Osteocyte (in vitro differentiated cells): Measurements from ENCODE around the gene USP40. TPM values are rescaled to one million over a fixed set of nuclear protein-coding genes. Genes with fewer than 3 reads are reported as not detected.

Experiments used
- DNase-seq: peaks from one replicate; pipeline ENCODE4 v3.0.0; 2021; ENCODE audit warnings: mixed read lengths; ENCODE audit not compliant: unreplicated experiment; ENCODE audit errors: extremely low spot score
- H3K27ac Mint-ChIP-seq: one replicate; pipeline ENCODE4 v1.8.0; 2021; ENCODE audit warnings: mild to moderate bottlenecking, mixed read lengths; ENCODE audit not compliant: unreplicated experiment
- H3K27me3 Mint-ChIP-seq: one replicate; pipeline ENCODE4 v1.8.0; 2021; ENCODE audit warnings: mixed read lengths; ENCODE audit not compliant: unreplicated experiment
- H3K36me3 Mint-ChIP-seq: one replicate; pipeline ENCODE4 v1.8.0; 2021; ENCODE audit warnings: mixed read lengths; ENCODE audit not compliant: unreplicated experiment
- H3K4me1 Mint-ChIP-seq: one replicate; pipeline ENCODE4 v1.8.0; 2021; ENCODE audit warnings: mixed read lengths; ENCODE audit not compliant: unreplicated experiment
- H3K4me3 Mint-ChIP-seq: one replicate; pipeline ENCODE4 v1.8.0; 2021; ENCODE audit warnings: mild to moderate bottlenecking, moderate library complexity, mixed read lengths; ENCODE audit not compliant: unreplicated experiment
- H3K9me3 Mint-ChIP-seq: one replicate; pipeline ENCODE4 v1.8.0; 2021; ENCODE audit warnings: mixed read lengths; ENCODE audit not compliant: unreplicated experiment
- total RNA-seq: library from RNA; stranded (reverse); gene quantifications from 2 replicates; pipeline ENCODE4 v1.2.1, GENCODE V29; 2021
- TF ChIP-seq, protein P1 (sequence below): fragments of 200-600 bp; sonication (generic); IDR thresholded peaks from 2 replicates; pipeline ENCODE4 v1.5.0; 2021; ENCODE audit warnings: antibody characterized with exemption, mild to moderate bottlenecking, moderate library complexity

Gene USP40
- total RNA-seq, 1 donor from 2014 or later, result 36.4 TPM

DNA sequence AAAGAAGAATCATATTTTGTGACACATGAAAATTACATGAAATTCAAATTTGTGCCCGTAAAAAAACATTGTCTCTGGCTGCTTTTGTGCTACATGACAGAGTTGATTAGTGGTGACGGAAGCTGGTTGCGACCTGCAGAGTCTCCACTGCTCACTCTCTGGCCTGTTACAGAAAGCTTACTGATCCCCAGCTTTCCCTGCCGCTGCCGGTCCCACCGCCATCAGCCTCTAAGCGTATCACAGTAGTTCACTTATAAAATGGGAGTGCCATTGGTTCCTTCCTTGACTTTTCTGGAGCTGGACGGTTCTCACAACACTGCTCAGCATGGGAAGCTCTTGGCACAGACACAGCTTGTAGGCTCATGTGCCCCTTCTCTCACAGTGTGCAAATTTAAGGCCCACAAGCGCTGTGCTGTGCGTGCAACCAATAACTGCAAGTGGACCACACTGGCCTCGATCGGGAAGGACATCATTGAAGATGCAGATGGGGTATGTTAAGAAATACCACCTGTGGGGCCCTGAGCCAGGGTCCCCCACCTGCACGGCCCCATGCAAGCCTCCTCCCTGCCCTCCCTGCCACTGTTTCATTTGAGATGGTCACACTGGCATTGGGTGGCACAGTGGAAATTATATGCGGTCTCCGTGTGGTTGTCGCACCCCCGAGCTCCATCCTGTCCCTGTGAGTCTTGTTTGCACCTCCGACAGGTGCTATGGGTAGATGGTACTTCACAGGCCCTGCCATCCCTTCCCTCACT lies 131.0 kb downstream of the USP40 start:
- Mint-ChIP-seq H3K4me3 (no peak overlapping the region), H3K4me1 (peaks cover 8% of the 10 kb centered on the region), H3K27me3 (no peaks in the 10 kb centered on the region), H3K27ac (no peak overlapping the region), H3K9me3 (peaks cover 6% of the 10 kb centered on the region), H3K36me3 (peaks cover 31% of the 10 kb centered on the region)
- DNase-seq, result peak; percentile 64
- TF ChIP-seq, protein P1, sequence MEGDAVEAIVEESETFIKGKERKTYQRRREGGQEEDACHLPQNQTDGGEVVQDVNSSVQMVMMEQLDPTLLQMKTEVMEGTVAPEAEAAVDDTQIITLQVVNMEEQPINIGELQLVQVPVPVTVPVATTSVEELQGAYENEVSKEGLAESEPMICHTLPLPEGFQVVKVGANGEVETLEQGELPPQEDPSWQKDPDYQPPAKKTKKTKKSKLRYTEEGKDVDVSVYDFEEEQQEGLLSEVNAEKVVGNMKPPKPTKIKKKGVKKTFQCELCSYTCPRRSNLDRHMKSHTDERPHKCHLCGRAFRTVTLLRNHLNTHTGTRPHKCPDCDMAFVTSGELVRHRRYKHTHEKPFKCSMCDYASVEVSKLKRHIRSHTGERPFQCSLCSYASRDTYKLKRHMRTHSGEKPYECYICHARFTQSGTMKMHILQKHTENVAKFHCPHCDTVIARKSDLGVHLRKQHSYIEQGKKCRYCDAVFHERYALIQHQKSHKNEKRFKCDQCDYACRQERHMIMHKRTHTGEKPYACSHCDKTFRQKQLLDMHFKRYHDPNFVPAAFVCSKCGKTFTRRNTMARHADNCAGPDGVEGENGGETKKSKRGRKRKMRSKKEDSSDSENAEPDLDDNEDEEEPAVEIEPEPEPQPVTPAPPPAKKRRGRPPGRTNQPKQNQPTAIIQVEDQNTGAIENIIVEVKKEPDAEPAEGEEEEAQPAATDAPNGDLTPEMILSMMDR, result no peak

DNA sequence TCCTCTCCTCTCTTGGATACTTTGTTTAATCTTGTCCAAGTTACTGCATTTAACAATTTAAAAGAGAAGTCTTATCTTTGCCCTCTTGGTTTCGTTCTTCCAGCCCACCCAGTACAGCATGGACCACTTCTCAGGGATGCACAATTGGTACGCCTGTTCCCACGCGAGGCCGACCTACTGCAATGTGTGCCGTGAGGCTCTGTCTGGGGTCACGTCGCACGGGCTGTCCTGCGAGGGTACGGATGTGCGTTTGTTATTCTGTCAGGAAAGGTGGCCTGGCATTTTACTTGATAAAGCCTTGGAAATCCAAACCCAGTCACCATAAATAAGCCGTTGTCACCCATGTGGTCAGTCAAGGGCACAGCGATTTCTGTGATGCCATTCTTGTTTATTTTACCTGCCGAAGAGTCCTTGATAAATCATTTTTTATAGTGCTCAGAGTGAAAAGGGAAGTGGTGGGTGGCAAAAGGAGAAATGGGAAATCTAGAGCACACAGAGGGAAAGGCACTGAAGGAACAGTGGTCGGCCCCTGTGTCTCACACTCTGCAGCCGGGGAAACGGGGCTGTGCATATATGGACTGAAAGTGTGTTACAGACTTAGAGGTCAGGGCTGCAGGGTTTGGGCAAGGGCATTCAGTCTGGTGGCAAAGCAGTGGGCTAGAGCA lies 131.8 kb downstream of the USP40 start:
- Mint-ChIP-seq H3K9me3 (peaks cover 6% of the 10 kb centered on the region), H3K4me3 (no peak overlapping the region), H3K27ac (peak overlapping the region; percentile 27), H3K4me1 (peaks cover 15% of the 10 kb centered on the region), H3K36me3 (peaks cover 29% of the 10 kb centered on the region), H3K27me3 (no peaks in the 10 kb centered on the region)
- TF ChIP-seq, protein P1, result no peak
- DNase-seq, result peak; percentile 53

DNA sequence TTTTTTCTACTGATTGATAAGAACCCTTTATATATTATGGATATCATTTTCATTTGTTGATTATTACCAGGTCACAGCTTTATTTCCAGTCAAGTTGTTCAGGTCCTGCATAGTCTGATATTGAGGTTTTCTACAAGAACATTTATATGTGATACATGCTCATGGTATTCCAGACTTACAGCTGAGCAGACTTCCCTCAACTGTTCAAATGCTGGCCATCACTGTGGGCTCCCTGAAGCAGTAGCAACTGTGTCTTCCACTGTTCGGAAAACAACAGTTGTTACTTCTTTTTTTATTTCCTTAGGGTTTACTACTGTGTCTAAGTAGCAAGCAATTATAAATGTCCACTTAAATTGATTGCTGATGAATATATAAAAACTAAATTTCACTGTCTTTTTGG lies 132.8 kb downstream of the USP40 start:
- Mint-ChIP-seq H3K36me3 (peaks cover 26% of the 10 kb centered on the region), H3K4me3 (no peak overlapping the region), H3K9me3 (peaks cover 6% of the 10 kb centered on the region), H3K27me3 (no peaks in the 10 kb centered on the region), H3K4me1 (peaks cover 24% of the 10 kb centered on the region), H3K27ac (no peak overlapping the region)
- no peak for DNase-seq
- TF ChIP-seq, protein P1, result no peak

DNA sequence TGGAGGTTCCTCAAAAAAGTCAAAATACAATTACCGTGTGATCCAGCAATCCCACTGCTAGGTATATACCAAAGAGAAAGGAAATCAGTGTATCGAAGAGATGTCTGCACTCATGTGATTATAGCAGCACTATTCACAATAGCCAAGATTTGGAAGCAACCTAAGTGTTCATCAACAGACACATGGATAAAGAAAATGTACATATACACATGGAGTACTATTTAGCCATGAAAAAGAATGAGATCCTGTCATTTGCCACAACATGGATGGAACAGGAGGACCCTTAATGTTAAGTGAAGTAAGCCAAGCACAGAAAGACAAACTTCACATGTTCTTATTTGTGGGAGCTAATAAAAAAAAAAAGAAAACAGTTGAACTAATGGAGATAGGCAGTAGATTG lies 133.6 kb downstream of the USP40 start:
- no peaks in the 10 kb centered on the region for H3K27me3 Mint-ChIP-seq
- no peak overlapping the region for H3K4me3 Mint-ChIP-seq
- peaks cover 6% of the 10 kb centered on the region for H3K9me3 Mint-ChIP-seq
- H3K4me1 Mint-ChIP-seq, result peaks cover 25% of the 10 kb centered on the region
- no peak overlapping the region for H3K27ac Mint-ChIP-seq
- TF ChIP-seq, protein P1, result no peak
- DNase-seq, result no peak
- H3K36me3 Mint-ChIP-seq, result peaks cover 23% of the 10 kb centered on the region

DNA sequence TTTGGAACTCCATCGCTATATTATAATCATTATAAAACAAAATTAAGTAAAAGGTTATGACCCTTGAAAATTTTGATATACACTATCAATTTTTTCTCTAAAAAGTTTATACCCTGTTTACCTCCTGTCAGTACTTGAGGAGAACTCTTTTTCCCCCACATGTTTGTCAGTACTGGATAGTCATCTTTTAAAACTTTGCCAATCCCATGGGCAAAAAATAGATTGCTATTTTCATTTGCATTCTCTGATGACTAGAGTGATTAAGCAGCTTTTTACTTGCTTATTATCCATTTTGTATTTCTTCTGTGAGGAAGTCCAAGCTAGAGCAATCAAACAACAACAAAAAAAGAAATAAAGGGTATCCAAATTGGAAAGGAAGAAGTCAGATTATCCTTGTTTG lies 135.9 kb downstream of the USP40 start:
- no peak for DNase-seq
- H3K4me3 Mint-ChIP-seq, result no peak overlapping the region
- TF ChIP-seq, protein P1, result no peak
- H3K27me3 Mint-ChIP-seq, result no peaks in the 10 kb centered on the region
- H3K27ac Mint-ChIP-seq, result no peak overlapping the region
- peaks cover 10% of the 10 kb centered on the region for H3K9me3 Mint-ChIP-seq
- H3K36me3 Mint-ChIP-seq, result peaks cover 26% of the 10 kb centered on the region
- H3K4me1 Mint-ChIP-seq, result peaks cover 37% of the 10 kb centered on the region
